ENCODE measurements around the gene ARFGEF3. TPM values are rescaled to one million over a fixed set of nuclear protein-coding genes. Genes with fewer than 3 reads are reported as not detected.

Gene ARFGEF3
- polyA plus RNA-seq, 2 donors: 0.15 to 0.20 TPM

- Histone ChIP-seq H3K9me3 (ENCODE audit: control insufficient read depth in 2 of 2, insufficient read depth in 1 of 2, low read depth in 1 of 2, low read length in 1 of 2) (no peaks in the 10 kb centered on the region), H3K36me3 (ENCODE audit: control insufficient read depth in 2 of 2, insufficient read depth in 2 of 2, low read length in 1 of 2) (no peaks in the 10 kb centered on the region)
- 58 to 65% methylated on average over 2 of the region's 2 CpGs for WGBS, 2 donors
These were observed 140.8 kb downstream of the ARFGEF3 start for GRCh38 chr6:138302554-138302953.

DNA sequence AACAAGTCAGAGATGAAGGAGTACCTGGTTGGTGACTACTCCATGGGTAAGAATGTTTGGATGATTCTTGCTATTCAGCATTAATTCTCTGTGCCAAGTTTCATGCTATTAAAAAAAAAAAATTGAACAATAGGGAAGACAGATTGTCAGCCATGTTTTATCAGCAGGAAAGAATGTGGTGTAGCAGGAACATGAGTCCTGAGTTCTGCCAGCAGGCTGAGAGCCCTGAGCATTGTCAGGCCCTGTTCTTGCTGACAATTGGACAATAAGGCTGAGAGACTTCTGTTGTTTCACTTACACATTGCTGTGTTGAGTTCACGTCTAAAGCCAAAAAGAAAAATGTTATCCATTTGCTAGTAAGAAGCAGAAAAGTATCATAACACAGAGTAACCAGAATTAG, 145.6 kb downstream of the ARFGEF3 start:
- H3K27me3 ChIP-seq (ENCODE audit: control insufficient read depth in 1 of 2, insufficient read depth in 2 of 2, low read length in 2 of 2): no peaks in the 10 kb centered on the region
- no peaks in the 10 kb centered on the region for H3K9me3 ChIP-seq (ENCODE audit: control insufficient read depth in 2 of 2, insufficient read depth in 1 of 2, low read depth in 1 of 2, low read length in 1 of 2)
- no peak overlapping the region for H3K4me3 ChIP-seq (ENCODE audit: low read depth in 1 of 2, low read length in 2 of 2)
- peaks cover 0 to 2% of the 10 kb centered on the region in 2 donors for H3K4me1 ChIP-seq (ENCODE audit: control insufficient read depth in 2 of 2, insufficient read depth in 2 of 2, low read length in 1 of 2)
- H3K36me3 ChIP-seq (ENCODE audit: control insufficient read depth in 2 of 2, insufficient read depth in 2 of 2, low read length in 1 of 2): no peaks in the 10 kb centered on the region
- whole genome bisulfite sequencing, 2 donors: 41 to 57% methylated on average over 1 of the region's 1 CpG
- H3K27ac ChIP-seq (ENCODE audit: low read depth in 2 of 2, low read length in 1 of 2): peak overlapping the region; percentile 73 to 78

More at GRCh38 chr6:138302554-138302953, 140.8 kb downstream of the ARFGEF3 start:
- Histone ChIP-seq H3K4me1 (ENCODE audit: control insufficient read depth in 2 of 2, insufficient read depth in 2 of 2, low read length in 1 of 2) (peaks cover 0 to 2% of the 10 kb centered on the region in 2 donors), H3K27ac (ENCODE audit: low read depth in 2 of 2, low read length in 1 of 2) (no peak overlapping the region), H3K4me3 (ENCODE audit: low read depth in 1 of 2, low read length in 2 of 2) (no peak overlapping the region), H3K27me3 (ENCODE audit: control insufficient read depth in 1 of 2, insufficient read depth in 2 of 2, low read length in 2 of 2) (no peaks in the 10 kb centered on the region)

- 78 to 82% methylated on average over 11 of the region's 11 CpGs for WGBS, 2 donors
- peak overlapping the region; percentile 73 to 78 for H3K27ac ChIP-seq (ENCODE audit: low read depth in 2 of 2, low read length in 1 of 2)
These were observed 146.3 kb downstream of the ARFGEF3 start for GRCh38 chr6:138307816-138308730.

GRCh38 chr6:138308731-138309110, 147.0 kb downstream of the ARFGEF3 start:
- 96 to 97% methylated on average over 1 of the region's 1 CpG for WGBS, 2 donors
- no peak overlapping the region for H3K27ac ChIP-seq (ENCODE audit: low read depth in 2 of 2, low read length in 1 of 2)

More at GRCh38 chr6:138307816-138308730, 146.3 kb downstream of the ARFGEF3 start:
- Histone ChIP-seq H3K36me3 (ENCODE audit: control insufficient read depth in 2 of 2, insufficient read depth in 2 of 2, low read length in 1 of 2) (no peaks in the 10 kb centered on the region), H3K9me3 (ENCODE audit: control insufficient read depth in 2 of 2, insufficient read depth in 1 of 2, low read depth in 1 of 2, low read length in 1 of 2) (no peaks in the 10 kb centered on the region), H3K27me3 (ENCODE audit: control insufficient read depth in 1 of 2, insufficient read depth in 2 of 2, low read length in 2 of 2) (no peaks in the 10 kb centered on the region), H3K4me3 (ENCODE audit: low read depth in 1 of 2, low read length in 2 of 2) (no peak overlapping the region), H3K4me1 (ENCODE audit: control insufficient read depth in 2 of 2, insufficient read depth in 2 of 2, low read length in 1 of 2) (peaks cover 0 to 2% of the 10 kb centered on the region in 2 donors)

DNA sequence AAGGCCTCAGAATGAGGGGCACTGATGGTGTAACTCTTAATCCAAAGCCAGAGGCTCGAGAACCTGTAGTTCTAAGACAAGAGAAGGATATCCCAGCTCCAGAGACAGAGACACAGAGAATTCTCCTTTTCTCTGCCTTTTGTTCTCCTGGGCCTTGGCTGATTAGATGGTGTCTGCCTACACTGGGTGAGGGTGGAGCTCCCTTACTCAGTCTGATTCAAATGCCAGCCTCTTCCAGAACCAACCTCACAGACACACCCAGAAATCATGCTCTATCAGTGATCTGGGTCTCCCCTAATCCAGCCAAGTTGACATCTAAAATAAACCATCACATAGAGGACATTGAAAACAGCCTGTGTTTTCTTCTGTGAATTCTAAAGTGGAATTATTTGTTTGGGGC, 148.0 kb downstream of the ARFGEF3 start:
- 75 to 89% methylated on average over 1 of the region's 1 CpG for WGBS, 2 donors
- Histone ChIP-seq H3K27me3 (ENCODE audit: control insufficient read depth in 1 of 2, insufficient read depth in 2 of 2, low read length in 2 of 2) (no peaks in the 10 kb centered on the region), H3K27ac (ENCODE audit: low read depth in 2 of 2, low read length in 1 of 2) (peak overlapping the region in 1 of 2 donors; percentile 12), H3K4me1 (ENCODE audit: control insufficient read depth in 2 of 2, insufficient read depth in 2 of 2, low read length in 1 of 2) (peaks cover 0 to 2% of the 10 kb centered on the region in 2 donors), H3K4me3 (ENCODE audit: low read depth in 1 of 2, low read length in 2 of 2) (no peak overlapping the region), H3K9me3 (ENCODE audit: control insufficient read depth in 2 of 2, insufficient read depth in 1 of 2, low read depth in 1 of 2, low read length in 1 of 2) (no peaks in the 10 kb centered on the region), H3K36me3 (ENCODE audit: control insufficient read depth in 2 of 2, insufficient read depth in 2 of 2, low read length in 1 of 2) (no peaks in the 10 kb centered on the region)

More at GRCh38 chr6:138308731-138309110, 147.0 kb downstream of the ARFGEF3 start:
- Histone ChIP-seq H3K27me3 (ENCODE audit: control insufficient read depth in 1 of 2, insufficient read depth in 2 of 2, low read length in 2 of 2) (no peaks in the 10 kb centered on the region), H3K9me3 (ENCODE audit: control insufficient read depth in 2 of 2, insufficient read depth in 1 of 2, low read depth in 1 of 2, low read length in 1 of 2) (no peaks in the 10 kb centered on the region), H3K4me3 (ENCODE audit: low read depth in 1 of 2, low read length in 2 of 2) (no peak overlapping the region), H3K4me1 (ENCODE audit: control insufficient read depth in 2 of 2, insufficient read depth in 2 of 2, low read length in 1 of 2) (peaks cover 0 to 2% of the 10 kb centered on the region in 2 donors), H3K36me3 (ENCODE audit: control insufficient read depth in 2 of 2, insufficient read depth in 2 of 2, low read length in 1 of 2) (no peaks in the 10 kb centered on the region)

DNA sequence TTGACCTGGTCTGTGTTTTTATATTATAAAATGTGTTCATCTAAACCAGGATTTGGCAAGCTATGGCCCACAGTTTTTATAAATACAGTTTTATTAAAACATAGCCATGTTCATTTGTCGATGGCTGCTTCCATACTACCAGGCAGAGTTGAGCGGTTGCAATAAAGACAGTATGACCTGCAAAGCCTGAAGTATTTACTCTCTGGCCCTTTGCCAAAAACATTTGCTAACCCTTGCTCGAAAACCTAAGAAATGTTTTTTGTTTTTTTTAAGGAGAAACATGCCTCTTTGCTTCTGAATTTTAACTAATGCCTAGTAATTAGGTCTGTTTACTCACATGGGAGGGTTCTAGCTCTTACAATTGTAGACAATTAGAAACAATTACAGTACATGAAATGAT, 148.6 kb downstream of the ARFGEF3 start:
- 47 to 53% methylated on average over 3 of the region's 3 CpGs for WGBS, 2 donors
- H3K9me3 ChIP-seq (ENCODE audit: control insufficient read depth in 2 of 2, insufficient read depth in 1 of 2, low read depth in 1 of 2, low read length in 1 of 2): no peaks in the 10 kb centered on the region
- H3K27ac ChIP-seq (ENCODE audit: low read depth in 2 of 2, low read length in 1 of 2): no peak overlapping the region
- H3K36me3 ChIP-seq (ENCODE audit: control insufficient read depth in 2 of 2, insufficient read depth in 2 of 2, low read length in 1 of 2): no peaks in the 10 kb centered on the region
- H3K4me1 ChIP-seq (ENCODE audit: control insufficient read depth in 2 of 2, insufficient read depth in 2 of 2, low read length in 1 of 2): peaks cover 0 to 2% of the 10 kb centered on the region in 2 donors
- no peak overlapping the region for H3K4me3 ChIP-seq (ENCODE audit: low read depth in 1 of 2, low read length in 2 of 2)
- no peaks in the 10 kb centered on the region for H3K27me3 ChIP-seq (ENCODE audit: control insufficient read depth in 1 of 2, insufficient read depth in 2 of 2, low read length in 2 of 2)

GRCh38 chr6:138310821-138311220, 149.1 kb downstream of the ARFGEF3 start:
- 46 to 73% methylated on average over 2 of the region's 2 CpGs for WGBS, 2 donors
- Histone ChIP-seq H3K4me3 (ENCODE audit: low read depth in 1 of 2, low read length in 2 of 2) (no peak overlapping the region), H3K36me3 (ENCODE audit: control insufficient read depth in 2 of 2, insufficient read depth in 2 of 2, low read length in 1 of 2) (no peaks in the 10 kb centered on the region), H3K9me3 (ENCODE audit: control insufficient read depth in 2 of 2, insufficient read depth in 1 of 2, low read depth in 1 of 2, low read length in 1 of 2) (no peaks in the 10 kb centered on the region), H3K4me1 (ENCODE audit: control insufficient read depth in 2 of 2, insufficient read depth in 2 of 2, low read length in 1 of 2) (peaks cover 0 to 2% of the 10 kb centered on the region in 2 donors), H3K27ac (ENCODE audit: low read depth in 2 of 2, low read length in 1 of 2) (no peak overlapping the region), H3K27me3 (ENCODE audit: control insufficient read depth in 1 of 2, insufficient read depth in 2 of 2, low read length in 2 of 2) (no peaks in the 10 kb centered on the region)

DNA sequence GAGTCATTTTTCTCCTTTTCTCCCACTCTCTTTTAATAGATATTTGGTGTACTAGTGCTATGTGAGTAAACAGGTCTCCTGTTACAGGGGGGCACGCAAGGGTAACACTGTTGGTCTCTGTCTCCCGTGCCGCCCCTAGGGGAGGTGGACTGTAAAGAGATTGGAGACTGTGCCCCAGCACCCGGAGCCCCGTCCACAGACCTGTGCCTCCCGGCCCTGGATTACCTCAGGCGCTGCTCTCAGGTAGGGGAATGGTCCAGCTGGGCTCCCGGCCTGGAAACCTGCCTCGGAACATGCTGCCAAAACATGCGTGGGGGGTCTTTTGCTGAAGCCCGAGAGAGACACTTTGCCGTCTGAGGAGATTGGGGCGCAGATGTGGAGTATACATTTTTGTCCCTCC, 149.5 kb downstream of the ARFGEF3 start:
- H3K9me3 ChIP-seq (ENCODE audit: control insufficient read depth in 2 of 2, insufficient read depth in 1 of 2, low read depth in 1 of 2, low read length in 1 of 2): no peaks in the 10 kb centered on the region
- WGBS, 2 donors: 93 to 95% methylated on average over 13 of the region's 13 CpGs
- H3K4me1 ChIP-seq (ENCODE audit: control insufficient read depth in 2 of 2, insufficient read depth in 2 of 2, low read length in 1 of 2): peaks cover 0 to 2% of the 10 kb centered on the region in 2 donors
- no peaks in the 10 kb centered on the region for H3K36me3 ChIP-seq (ENCODE audit: control insufficient read depth in 2 of 2, insufficient read depth in 2 of 2, low read length in 1 of 2)
- H3K4me3 ChIP-seq (ENCODE audit: low read depth in 1 of 2, low read length in 2 of 2): no peak overlapping the region
- H3K27me3 ChIP-seq (ENCODE audit: control insufficient read depth in 1 of 2, insufficient read depth in 2 of 2, low read length in 2 of 2): no peaks in the 10 kb centered on the region
- H3K27ac ChIP-seq (ENCODE audit: low read depth in 2 of 2, low read length in 1 of 2): no peak overlapping the region

DNA sequence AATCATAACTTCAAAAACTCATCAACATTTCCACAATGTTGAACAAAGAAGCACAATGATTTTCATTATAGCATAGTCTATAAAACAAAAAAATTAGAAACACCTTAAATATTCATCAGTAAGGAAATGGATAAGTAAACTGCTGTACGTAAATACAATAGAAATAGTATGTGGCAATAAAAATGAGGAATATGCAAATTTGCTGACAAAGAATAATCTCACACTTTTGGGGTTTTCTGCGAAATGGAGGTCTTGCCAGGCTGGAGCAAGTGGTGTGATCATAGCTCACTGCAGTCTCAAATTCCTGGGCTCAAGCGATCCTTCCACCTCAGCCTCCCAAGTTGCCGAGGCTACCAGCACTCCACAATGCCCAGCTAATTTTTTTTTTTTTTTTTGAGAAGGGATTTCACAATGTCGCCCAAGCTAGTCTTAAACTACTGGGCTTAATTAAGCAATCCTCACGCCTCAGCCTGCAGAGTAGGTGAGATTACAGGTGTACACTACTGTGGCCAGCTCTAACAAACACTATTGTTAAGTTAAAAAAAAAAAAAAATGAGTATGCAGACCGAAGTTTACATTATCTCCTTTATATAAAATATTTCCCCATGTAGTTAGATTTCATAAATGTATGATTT, 157.1 kb downstream of the ARFGEF3 start:
- no peaks in the 10 kb centered on the region for H3K9me3 ChIP-seq (ENCODE audit: control insufficient read depth in 2 of 2, insufficient read depth in 1 of 2, low read depth in 1 of 2, low read length in 1 of 2)
- H3K4me3 ChIP-seq (ENCODE audit: low read depth in 1 of 2, low read length in 2 of 2): no peak overlapping the region
- H3K27ac ChIP-seq (ENCODE audit: low read depth in 2 of 2, low read length in 1 of 2): no peak overlapping the region
- H3K36me3 ChIP-seq (ENCODE audit: control insufficient read depth in 2 of 2, insufficient read depth in 2 of 2, low read length in 1 of 2): peaks cover 0 to under 1% of the 10 kb centered on the region in 2 donors
- no peaks in the 10 kb centered on the region for H3K27me3 ChIP-seq (ENCODE audit: control insufficient read depth in 1 of 2, insufficient read depth in 2 of 2, low read length in 2 of 2)
- H3K4me1 ChIP-seq (ENCODE audit: control insufficient read depth in 2 of 2, insufficient read depth in 2 of 2, low read length in 1 of 2): no peaks in the 10 kb centered on the region
- 85% methylated on average over 7 of the region's 7 CpGs for WGBS, 2 donors
